Endothelial cell of umbilical vein (primary cell): ENCODE data around the gene GRK5. TPM values are rescaled to one million over a fixed set of nuclear protein-coding genes. Genes with fewer than 3 reads are reported as not detected.

Experiments used
- BruUV-seq: library from RNA; stranded (reverse); fragments of 400-500 nt; replicated peaks from 2 replicates; lab custom pipeline; 2021; lab: Mats Ljungman, UMichigan
- CTCF ChIA-PET: fragments of 300-600, 350-600 bp; sonication (Branson Sonifier 250); formaldehyde crosslinking; loops from one replicate; lab custom pipeline; 2021; ENCODE audit warnings: antibody characterized with exemption, inconsistent platforms; lab: Charles Lee
- POLR2A ChIA-PET: fragments of 300-600, 350-600 bp; sonication (Branson Sonifier 250); formaldehyde crosslinking; loops from one replicate; lab custom pipeline; 2021; ENCODE audit warnings: antibody characterized with exemption, inconsistent platforms; lab: Charles Lee
- DNase-seq: peaks from one replicate; pipeline ENCODE4 v3.0.0-alpha.2; 2011; ENCODE audit warnings: low read depth, low spot score
- FAIRE-seq: peaks from 2 replicates; lab custom pipeline; 2011; peaks lifted over from hg19 to GRCh38; lab: Jason Lieb, UNC
- H2AFZ ChIP-seq: 2 replicates; pipeline ENCODE4 v1.6.0; 2012; ENCODE audit warnings: low read depth, low read length, control low read depth, inconsistent platforms
- H3K27ac ChIP-seq: 2 replicates; pipeline ENCODE4 v1.5.1; 2011; ENCODE audit warnings: low read depth, mild to moderate bottlenecking, control low read depth, low read length, moderate library complexity; ENCODE audit not compliant: insufficient read depth
- H3K27me3 ChIP-seq, 2 experiments: 2 replicates each; pipeline versions ENCODE4 v1.6.0 to v1.6.1; 2011; ENCODE audit warnings: low read length in 2 of 2, mixed read lengths in 1 of 2; ENCODE audit not compliant: control insufficient read depth in 2 of 2, insufficient read depth in 2 of 2
- H3K36me3 ChIP-seq, 2 experiments: 2 replicates in 1 of 2; 3 replicates in 1 of 2; pipeline ENCODE4 v1.5.1; 2011; ENCODE audit warnings: low read length in 2 of 2, mild to moderate bottlenecking in 1 of 2, moderate library complexity in 1 of 2; ENCODE audit not compliant: control insufficient read depth in 2 of 2, insufficient read depth in 2 of 2; ENCODE audit errors: extremely low read depth in 1 of 2
- H3K4me1 ChIP-seq: 3 replicates; pipeline ENCODE4 v1.5.1; 2011; ENCODE audit warnings: mild to moderate bottlenecking, low read length; ENCODE audit not compliant: control insufficient read depth, insufficient read depth; ENCODE audit errors: extremely low read depth
- H3K4me2 ChIP-seq: 2 replicates; pipeline ENCODE4 v1.6.1; 2011; ENCODE audit warnings: low read length, control low read depth, mixed read lengths; ENCODE audit not compliant: insufficient read depth
- H3K4me3 ChIP-seq, 3 experiments: fragments of 200-600 bp in 1 of 3; sonication (generic), shearing (Covaris generic) in 1 of 3; replicated peaks in 1 of 3; 2 replicates each; pipeline ENCODE4 v1.5.1; 2011 to 2016; ENCODE audit warnings: control low read depth in 3 of 3, low read length in 3 of 3, mild to moderate bottlenecking in 2 of 3, inconsistent platforms in 1 of 3, low read depth in 1 of 3, moderate library complexity in 1 of 3; ENCODE audit not compliant: insufficient read depth in 1 of 3
- H3K79me2 ChIP-seq: 2 replicates; pipeline ENCODE4 v1.6.0; 2012; ENCODE audit warnings: low read length, inconsistent platforms; ENCODE audit not compliant: control insufficient read depth, insufficient read depth
- H3K9ac ChIP-seq: replicated peaks from 2 replicates; pipeline ENCODE3; 2011; ENCODE audit warnings: low read length, control low read depth; ENCODE audit not compliant: insufficient read depth; ENCODE audit errors: extremely low read depth
- H3K9me1 ChIP-seq: replicated peaks from 3 replicates; pipeline ENCODE4 v1.6.0; 2011; ENCODE audit warnings: mild to moderate bottlenecking, low read length; ENCODE audit not compliant: control insufficient read depth, insufficient read depth; ENCODE audit errors: extremely low read depth
- H3K9me3 ChIP-seq: replicated peaks from 2 replicates; pipeline ENCODE4 v1.5.1; 2012; ENCODE audit warnings: low read length, inconsistent platforms; ENCODE audit not compliant: control insufficient read depth, insufficient read depth
- H4K20me1 ChIP-seq: replicated peaks from 2 replicates; pipeline ENCODE3; 2011; ENCODE audit warnings: mild to moderate bottlenecking, low read length; ENCODE audit not compliant: control insufficient read depth, insufficient read depth; ENCODE audit errors: extremely low read depth
- GATA2 ChIP-seq: IDR thresholded peaks from 2 replicates; pipeline ENCODE4 v1.7.0; 2011; ENCODE audit warnings: low read depth, mild to moderate bottlenecking, moderate library complexity, mixed read lengths, low read length; ENCODE audit not compliant: insufficient read length, insufficient read depth
- JUN ChIP-seq: IDR thresholded peaks from 2 replicates; pipeline ENCODE4 v1.6.1; 2011; ENCODE audit warnings: borderline replicate concordance, low read depth; ENCODE audit not compliant: insufficient read length, insufficient read depth
- MYC ChIP-seq: IDR thresholded peaks from one replicate; pipeline ENCODE4 v1.6.1; 2011; ENCODE audit warnings: mild to moderate bottlenecking, low read depth, low read length
- POLR2AphosphoS5 ChIP-seq: IDR thresholded peaks from 2 replicates; pipeline ENCODE4 v1.6.1; 2012; ENCODE audit warnings: low read depth, mild to moderate bottlenecking, control low read depth, low read length, moderate library complexity; ENCODE audit not compliant: insufficient read depth
- dilution Hi-C: fragments of 300-500 bp; cut with MboI; formaldehyde crosslinking; loops from one replicate; pipeline ENCODE4 v1.15.0; 2019; ENCODE audit warnings: low sequenced_read_pairs; ENCODE audit not compliant: extremely low pct_ligation_motif_present
- intact Hi-C: fragments of 100-400 bp; cut with micrococcal nuclease; formaldehyde crosslinking; loops from one replicate; pipeline ENCODE4 v1.10.0; 2022
- polyA plus RNA-seq, 4 experiments: library from polyadenylated mRNA; depleted of rRNA in 3 of 4; stranded (reverse) in 3 of 4; unstranded in 1 of 4; fragments of >200 nt; gene quantifications; 2 replicates each; pipeline versions ENCODE4 v1.2.1 to v1.2.3, GENCODE V29; 2011 to 2012; ENCODE audit warnings: missing spikeins in 1 of 4
- total RNA-seq: library from RNA; stranded (reverse); gene quantifications from 2 replicates; pipeline ENCODE4 v1.2.3, GENCODE V29; 2021
- TF ChIP-seq, protein P1 (sequence below): IDR thresholded peaks from 2 replicates; pipeline ENCODE4 v1.6.1; 2011; ENCODE audit not compliant: insufficient read depth, insufficient read length

The GRK5 gene
- total and polyA plus RNA-seq, 2 donors (not counting 3 experiments of a cell fraction or from before 2014, with no cell fraction given), result 13.1 to 29.5 TPM

GRCh38 chr10:119370111-119370741, 162.9 kb downstream of the GRK5 start:
- POLR2A ChIA-PET, result interaction anchor here (1.0 to 2.4 kb wide), 3 partner anchors 32 to 99 kb away, joined by 3 to 14 read pairs (median 6); no protein-coding TSS in a partner anchor
- no TSS peak for BruUV-seq
- intact Hi-C loops (loop anchor here (1.0 to 2.0 kb wide), 5 partner anchors 10 to 162 kb away; no protein-coding TSS in a partner anchor), dilution Hi-C loops (no loop called here)
- Histone ChIP-seq H3K4me1 (peaks cover 43% of the 10 kb centered on the region), H3K4me2 (peak overlapping the region; percentile 91), H3K9me1 (no peaks in the 10 kb centered on the region), H3K27ac (peak overlapping the region; percentile 98), H2AFZ (no peak overlapping the region), H3K79me2 (no peaks in the 10 kb centered on the region), H3K36me3 (peaks cover 0 to 1% of the 10 kb centered on the region in 2 experiments), H3K9ac (peak overlapping the region; percentile 93), H4K20me1 (no peaks in the 10 kb centered on the region), H3K4me3 (peak overlapping the region in 2 of 3 experiments; percentile 11 to 68), H3K27me3 (no peaks in the 10 kb centered on the region), H3K9me3 (no peaks in the 10 kb centered on the region)
- CTCF ChIA-PET, result interaction anchor here (0.7 to 3.0 kb wide), 16 partner anchors 21 to 171 kb away, joined by 3 to 22 read pairs (median 4); partner anchors contain the start of gene GRK5
- peak; percentile 92 for DNase-seq
- no peak for FAIRE-seq
- TF ChIP-seq POLR2AphosphoS5 (no peak), GATA2 (peak; percentile 89), JUN (peak; percentile 24)

GRCh38 chr10:119370972-119371703, 163.8 kb downstream of the GRK5 start:
- FAIRE-seq, result peak; percentile 96
- TF ChIP-seq MYC, result no peak
- peak; percentile 10 for TF ChIP-seq JUN
- TF ChIP-seq, protein P1, sequence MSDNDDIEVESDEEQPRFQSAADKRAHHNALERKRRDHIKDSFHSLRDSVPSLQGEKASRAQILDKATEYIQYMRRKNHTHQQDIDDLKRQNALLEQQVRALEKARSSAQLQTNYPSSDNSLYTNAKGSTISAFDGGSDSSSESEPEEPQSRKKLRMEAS, result peak; percentile 18
- peak; percentile 72 for TF ChIP-seq POLR2AphosphoS5
- intact Hi-C loops (loop anchor here (1.0 to 2.0 kb wide), 8 partner anchors 11 to 163 kb away; no protein-coding TSS in a partner anchor), dilution Hi-C loops (no loop called here)
- peak overlapping the region; percentile 26 for H2AFZ ChIP-seq
- CTCF ChIA-PET, result interaction anchor here (0.8 to 3.0 kb wide), 20 partner anchors 18 to 172 kb away, joined by 3 to 22 read pairs (median 3); partner anchors contain the start of gene GRK5
- no peaks in the 10 kb centered on the region for H3K79me2 ChIP-seq
- BruUV-seq, result no TSS peak
- H3K9me3 ChIP-seq, result no peaks in the 10 kb centered on the region
- H3K9me1 ChIP-seq, result no peaks in the 10 kb centered on the region
- peak overlapping the region; percentile 93 for H3K9ac ChIP-seq
- peak; percentile 90 for DNase-seq
- H3K36me3 ChIP-seq, result no peaks in the 10 kb centered on the region
- peak overlapping the region; percentile 91 for H3K4me2 ChIP-seq
- H3K27ac ChIP-seq, result peak overlapping the region; percentile 98
- no peaks in the 10 kb centered on the region for H4K20me1 ChIP-seq
- H3K4me1 ChIP-seq, result peaks cover 43% of the 10 kb centered on the region
- POLR2A ChIA-PET, result interaction anchor here (1.0 to 2.4 kb wide), 3 partner anchors 30 to 100 kb away, joined by 3 to 14 read pairs (median 6); no protein-coding TSS in a partner anchor
- no peaks in the 10 kb centered on the region for H3K27me3 ChIP-seq
- peak overlapping the region in 2 of 3 experiments; percentile 11 to 68 for H3K4me3 ChIP-seq
